Left ventricle myocardium superior (tissue), 1 donor: ENCODE results near the gene C10orf88. TPM values are rescaled to one million over a fixed set of nuclear protein-coding genes. Genes with fewer than 3 reads are reported as not detected.
"Not testable (repeated sequence)": the region's sequence is repeated elsewhere in the genome, so short reads cannot be mapped to it uniquely, and the experiment has no call there.

Experiments used
- ATAC-seq: fragments of 200-7000 bp; cut with Tn5 transposase; one replicate; pipeline ENCODE4 v1.9.1; 2020; ENCODE audit warnings: mild to moderate bottlenecking, moderate library complexity
- DNase-seq: peaks from one replicate; pipeline ENCODE4 v3.0.0-alpha.2; 2020
- intact Hi-C: fragments of 100-400 bp; cut with micrococcal nuclease; formaldehyde crosslinking; loops from one replicate; pipeline ENCODE4 v1.11.0; 2022
- total RNA-seq: library from RNA; stranded (reverse); fragmentation: NEBNext Ultra II Directional; extraction: Animal tissue kit (Norgen Biotek cat#: 25700); gene quantifications from one replicate; pipeline ENCODE4 v1.2.1, GENCODE V29; 2021
- donor health status: DM: no; HTN: yes; CAD: no; lungs with severe emphysema.

The C10orf88 gene
- total RNA-seq, 1 donor from 2014 or later: 5.0 TPM

GRCh38 chr10:122974023-122974422, 20.0 kb upstream of the C10orf88 start:
- peak; percentile 30 for DNase-seq
- peak; percentile 51 for ATAC-seq
- intact Hi-C loops: no loop called here

GRCh38 chr10:122968698-122969097, 14.7 kb upstream of the C10orf88 start:
- intact Hi-C loops: no loop called here
- no peak for ATAC-seq
- DNase-seq: no peak

- DNase-seq (no peak), ATAC-seq (no peak)
- intact Hi-C loops: no loop called here
Measured at GRCh38 chr10:122966879-122967278, 12.9 kb upstream of the C10orf88 start.

GRCh38 chr10:122962405-122962804, 8.4 kb upstream of the C10orf88 start:
- ATAC-seq (no peak), DNase-seq (no peak)
- intact Hi-C loops: no loop called here

- ATAC-seq (no peak), DNase-seq (no peak)
- intact Hi-C loops: no loop called here
Measured at GRCh38 chr10:122957474-122957873, 3.4 kb upstream of the C10orf88 start.

GRCh38 chr10:122955892-122956291, 1.9 kb upstream of the C10orf88 start:
- intact Hi-C loops: no loop called here
- no peak for DNase-seq

GRCh38 chr10:122954731-122955050, 664 bp upstream of the C10orf88 start:
- intact Hi-C loops: no loop called here
- DNase-seq (no peak), ATAC-seq (no peak)

More at GRCh38 chr10:122955892-122956291, 1.9 kb upstream of the C10orf88 start:
- ATAC-seq: no peak

GRCh38 chr10:122949296-122949695, 4.7 kb downstream of the C10orf88 start:
- DNase-seq (no peak), ATAC-seq (no peak)
- intact Hi-C loops: no loop called here

GRCh38 chr10:122939856-122940543, 14.0 kb downstream of the C10orf88 start:
- ATAC-seq (no peak), DNase-seq (no peak)
- intact Hi-C loops: no loop called here

GRCh38 chr10:122939133-122939855, 14.7 kb downstream of the C10orf88 start:
- intact Hi-C loops: no loop called here
- no peak for ATAC-seq
- no peak for DNase-seq

GRCh38 chr10:122931088-122931906, 22.7 kb downstream of the C10orf88 start:
- intact Hi-C loops: no loop called here
- DNase-seq: no peak
- ATAC-seq: no peak

- DNase-seq (no peak), ATAC-seq (no peak)
- intact Hi-C loops: no loop called here
Measured at GRCh38 chr10:122930140-122930539, 23.9 kb downstream of the C10orf88 start.

GRCh38 chr10:122915700-122916099, 38.3 kb downstream of the C10orf88 start:
- DNase-seq (no peak), ATAC-seq (no peak)
- intact Hi-C loops: no loop called here

- ATAC-seq (peak; percentile 52), DNase-seq (peak; percentile 48)
- intact Hi-C loops: no loop called here
Measured at GRCh38 chr10:122911889-122912484, 42.0 kb downstream of the C10orf88 start.

- intact Hi-C loops: no loop called here
- no peak for ATAC-seq
- no peak for DNase-seq
Measured at GRCh38 chr10:122910310-122910709, 43.7 kb downstream of the C10orf88 start, which contains the start of gene FAM24A. Gene FAM24A (plus strand): TSS chr10:122910610. CDS start chr10:122911635, 1,025 bp downstream.

- ATAC-seq, DNase-seq, intact Hi-C loops: not testable (repeated sequence)
Measured at GRCh38 chr10:122903861-122904260, 50.2 kb downstream of the C10orf88 start.

GRCh38 chr10:122894261-122894944, 59.6 kb downstream of the C10orf88 start:
- intact Hi-C loops: no loop called here
- DNase-seq: no peak
- ATAC-seq: no peak

- DNase-seq (no peak), ATAC-seq (no peak)
- intact Hi-C loops: no loop called here
Measured at GRCh38 chr10:122884166-122884565, 69.9 kb downstream of the C10orf88 start.

- ATAC-seq (no peak), DNase-seq (no peak)
- intact Hi-C loops: no loop called here
Measured at GRCh38 chr10:122882766-122883165, 71.3 kb downstream of the C10orf88 start.
